ENCODE measurements around the gene RAB36. TPM values are rescaled to one million over a fixed set of nuclear protein-coding genes. Genes with fewer than 3 reads are reported as not detected.

RAB36 gene
- total RNA-seq, 1 experiment from 2014 or later: 4.1 TPM

GRCh38 chr22:23145878-23146470 is 697 bp downstream of the RAB36 start:
- CTCF ChIA-PET: interaction anchor here (0.7 kb wide), 1 partner anchor 452 kb away, joined by 3 read pairs; no protein-coding TSS in a partner anchor
- Histone ChIP-seq H3K4me3 (ENCODE audit: low read depth in 2 of 2, low read length in 2 of 2) (peak overlapping the region; percentile 50 to 64), H3K4me1 (ENCODE audit: control insufficient read depth, insufficient read depth, low read length) (peaks cover 3% of the 10 kb centered on the region; the same call in 1 of the 2 replicates), H3K27me3 (ENCODE audit: control insufficient read depth, insufficient read depth, low read length) (no peaks in the 10 kb centered on the region), H3K9me3 (ENCODE audit: control insufficient read depth, insufficient read depth, low read depth, low read length) (no peaks in the 10 kb centered on the region), H3K27ac (ENCODE audit: low read length) (0 out of 2 replicates have a peak overlapping the region, but pooled peaks have one; percentile 34), H3K36me3 (ENCODE audit: control insufficient read depth, insufficient read depth, low read length) (no peaks in the 10 kb centered on the region)
- no TSS peak for BruUV-seq (replicated peaks)
- no peak for DNase-seq (ENCODE audit: low read depth, low spot score)
- in situ Hi-C loops (cut with HindIII; ENCODE audit: low pct_unique_long_range_greater_than_20kb, low sequenced_read_pairs): no loop called here
- no peak for TF ChIP-seq TCF7L2 (IDR thresholded peaks at IDR 0.05; ENCODE audit: low read depth, low read length)
- TF ChIP-seq CTCF (IDR thresholded peaks at IDR 0.05): no peak
- TF ChIP-seq POLR2AphosphoS5 (IDR thresholded peaks at IDR 0.05; ENCODE audit: low read depth, low read length): no peak
- no peak for TF ChIP-seq SIN3A (IDR thresholded peaks at IDR 0.05; ENCODE audit: borderline replicate concordance, insufficient read depth, low read depth, low read length)
- TF ChIP-seq REST (IDR thresholded peaks at IDR 0.05; ENCODE audit: insufficient read depth in 1 of 2, low read depth in 2 of 2, low read length in 1 of 2): no peak
- intact Hi-C loops (cut with micrococcal nuclease; ENCODE audit: unreplicated experiment): no loop called here
- POLR2A ChIA-PET: no interaction called here
- no peak for ATAC-seq

GRCh38 chr22:23146478-23147205 is 1.4 kb downstream of the RAB36 start:
- POLR2A ChIA-PET: no interaction called here
- intact Hi-C loops (cut with micrococcal nuclease; ENCODE audit: unreplicated experiment) (no loop called here), in situ Hi-C loops (cut with HindIII; ENCODE audit: low pct_unique_long_range_greater_than_20kb, low sequenced_read_pairs) (no loop called here)
- Histone ChIP-seq H3K27ac (ENCODE audit: low read length) (no peak overlapping the region), H3K4me1 (ENCODE audit: control insufficient read depth, insufficient read depth, low read length) (peaks cover 3% of the 10 kb centered on the region; the same call in 1 of the 2 replicates), H3K9me3 (ENCODE audit: control insufficient read depth, insufficient read depth, low read depth, low read length) (no peaks in the 10 kb centered on the region), H3K27me3 (ENCODE audit: control insufficient read depth, insufficient read depth, low read length) (no peaks in the 10 kb centered on the region), H3K4me3 (ENCODE audit: low read depth in 2 of 2, low read length in 2 of 2) (no peak overlapping the region), H3K36me3 (ENCODE audit: control insufficient read depth, insufficient read depth, low read length) (no peaks in the 10 kb centered on the region)
- TF ChIP-seq CTCF (IDR thresholded peaks at IDR 0.05) (no peak), SIN3A (IDR thresholded peaks at IDR 0.05; ENCODE audit: borderline replicate concordance, insufficient read depth, low read depth, low read length) (no peak), POLR2AphosphoS5 (IDR thresholded peaks at IDR 0.05; ENCODE audit: low read depth, low read length) (no peak), TCF7L2 (IDR thresholded peaks at IDR 0.05; ENCODE audit: low read depth, low read length) (no peak), REST (IDR thresholded peaks at IDR 0.05; ENCODE audit: insufficient read depth in 1 of 2, low read depth in 2 of 2, low read length in 1 of 2) (no peak)
- DNase-seq (ENCODE audit: low read depth, low spot score) (no peak), ATAC-seq (no peak)
- no TSS peak for BruUV-seq (replicated peaks)
- CTCF ChIA-PET: interaction anchor here (0.7 kb wide), 1 partner anchor 135 kb away, joined by 3 read pairs; no protein-coding TSS in a partner anchor

Measured in Panc1 (cell line).